ENCODE results near the gene STXBP6. TPM values are rescaled to one million over a fixed set of nuclear protein-coding genes. Genes with fewer than 3 reads are reported as not detected.

Gene STXBP6
- total and polyA plus RNA-seq, 2 experiments from 2014 or later = 19.7 to 29.0 TPM

GRCh38 chr14:24828486-24828885 is 221.5 kb downstream of the STXBP6 start:
- no peaks in the 10 kb centered on the region for H3K36me3 ChIP-seq (ENCODE audit: insufficient read depth)
- H3K36me3 Mint-ChIP-seq (ENCODE audit: low read depth) = no peaks in the 10 kb centered on the region
- no peaks in the 10 kb centered on the region for H3K4me1 ChIP-seq (ENCODE audit: insufficient read depth)
- H3K27me3 Mint-ChIP-seq (ENCODE audit: insufficient read depth, low read depth, poor library complexity) = no peaks in the 10 kb centered on the region
- no peak for ATAC-seq
- no peak for TF ChIP-seq JUNB (IDR thresholded peaks at IDR 0.05; ENCODE audit: unreplicated experiment)
- no peak for TF ChIP-seq ZNF114 (CRISPR knock-in tag; IDR thresholded peaks at IDR 0.05)
- TF ChIP-seq ZNF462 (CRISPR knock-in tag; IDR thresholded peaks at IDR 0.05) = no peak
- H4K20me1 ChIP-seq (replicated peaks; ENCODE audit: insufficient read depth) = no peaks in the 10 kb centered on the region
- no peak overlapping the region for H2AFZ ChIP-seq
- no peaks in the 10 kb centered on the region for H3K9me3 Mint-ChIP-seq
- no peaks in the 10 kb centered on the region for H3K79me2 ChIP-seq (replicated peaks; ENCODE audit: insufficient read depth)
- peaks cover 3% of the 10 kb centered on the region; the same call in 1 of the 2 replicates for H3K9me2 ChIP-seq (ENCODE audit: insufficient read depth)
- no peak overlapping the region for H3K27ac Mint-ChIP-seq
- H3F3A ChIP-seq (replicated peaks; ENCODE audit: low read depth) = no peaks in the 10 kb centered on the region
- H3K4me1 Mint-ChIP-seq = no peaks in the 10 kb centered on the region
- no peak overlapping the region for H3K27ac ChIP-seq (ENCODE audit: low read depth)
- DNase-seq (ENCODE audit: low spot score) = no peak
- no peak overlapping the region for H3K4me2 ChIP-seq
- H3K27me3 ChIP-seq (ENCODE audit: insufficient read depth) = no peaks in the 10 kb centered on the region
- H3K4me3 Mint-ChIP-seq = no peak overlapping the region
- H3K4me3 ChIP-seq = no peak overlapping the region

GRCh38 chr14:24826390-24826789 is 223.6 kb downstream of the STXBP6 start:
- H4K20me1 ChIP-seq (replicated peaks; ENCODE audit: insufficient read depth) = no peaks in the 10 kb centered on the region
- no peaks in the 10 kb centered on the region for H3K4me1 ChIP-seq (ENCODE audit: insufficient read depth)
- H2AFZ ChIP-seq = no peak overlapping the region
- H3K4me2 ChIP-seq = no peak overlapping the region
- Mint-ChIP-seq H3K9me3 (no peaks in the 10 kb centered on the region), H3K36me3 (ENCODE audit: low read depth) (no peaks in the 10 kb centered on the region), H3K4me3 (no peak overlapping the region), H3K27ac (no peak overlapping the region), H3K27me3 (ENCODE audit: insufficient read depth, low read depth, poor library complexity) (peaks cover 1% of the 10 kb centered on the region), H3K4me1 (no peaks in the 10 kb centered on the region)
- no peaks in the 10 kb centered on the region for H3K36me3 ChIP-seq (ENCODE audit: insufficient read depth)
- ATAC-seq (no peak), DNase-seq (ENCODE audit: low spot score) (no peak)
- H3K27me3 ChIP-seq (ENCODE audit: insufficient read depth) = no peaks in the 10 kb centered on the region
- H3K9me2 ChIP-seq (ENCODE audit: insufficient read depth) = peaks cover 3% of the 10 kb centered on the region; the same call in 1 of the 2 replicates
- no peak overlapping the region for H3K27ac ChIP-seq (ENCODE audit: low read depth)
- H3F3A ChIP-seq (replicated peaks; ENCODE audit: low read depth) = no peaks in the 10 kb centered on the region
- no peaks in the 10 kb centered on the region for H3K79me2 ChIP-seq (replicated peaks; ENCODE audit: insufficient read depth)
- no peak overlapping the region for H3K4me3 ChIP-seq
- TF ChIP-seq REST (IDR thresholded peaks at IDR 0.05; ENCODE audit: unreplicated experiment) (no peak), EZH2phosphoT487 (IDR thresholded peaks at IDR 0.05; ENCODE audit: unreplicated experiment) (no peak), ZNF331 (CRISPR knock-in tag; IDR thresholded peaks at IDR 0.05; ENCODE audit: low read depth) (no peak), CTCF (conservative IDR thresholded peaks at IDR 0.05; ENCODE audit: low read depth in 2 of 2) (no peak), ETS1 (IDR thresholded peaks at IDR 0.05) (no peak)

Data from GM23338 (cell line).